ACC112 (cell line): Measurements from ENCODE around the gene SENP7.

Experiments
- H2AFZ ChIP-seq: fragments of 200-600 bp; sonication (generic); one replicate; pipeline ENCODE4 v1.6.0; 2017; ENCODE audit warnings: antibody characterized with exemption, low read length; ENCODE audit not compliant: unreplicated experiment
- H3K27ac ChIP-seq: fragments of 200-600 bp; sonication (generic); 2 replicates; pipeline ENCODE4 v1.5.1; 2014; ENCODE audit warnings: low read depth, mild to moderate bottlenecking, antibody characterized with exemption, low read length, moderate library complexity
- H3K27me3 ChIP-seq: fragments of 200-600 bp; sonication (generic); 2 replicates; pipeline ENCODE4 v1.6.1; 2014; ENCODE audit warnings: mild to moderate bottlenecking, antibody characterized with exemption, low read length, moderate library complexity, mixed read lengths; ENCODE audit not compliant: insufficient read depth
- H3K36me3 ChIP-seq: fragments of 200-600 bp; sonication (generic); 2 replicates; pipeline ENCODE4 v1.6.1; 2016; ENCODE audit warnings: mild to moderate bottlenecking, antibody characterized with exemption, low read length, moderate library complexity, mixed read lengths; ENCODE audit not compliant: insufficient read depth
- H3K4me1 ChIP-seq: fragments of 200-600 bp; sonication (generic); one replicate; pipeline ENCODE4 v1.6.1; 2016; ENCODE audit warnings: low read length, mixed read lengths; ENCODE audit not compliant: insufficient read depth, unreplicated experiment, control insufficient read depth
- H3K4me3 ChIP-seq: fragments of 200-600 bp; sonication (generic); 2 replicates; pipeline ENCODE4 v1.5.1; 2014; ENCODE audit warnings: mild to moderate bottlenecking, low read depth, low read length
- H3K79me2 ChIP-seq: fragments of 200-600 bp; sonication (generic); one replicate; pipeline ENCODE4 v1.6.0; 2016; ENCODE audit warnings: low read length; ENCODE audit not compliant: control insufficient read depth, unreplicated experiment, insufficient read depth

Gene SENP7

GRCh38 chr3:101300073-101300472 is 212.9 kb downstream of the SENP7 start:
- Histone ChIP-seq H3K27ac (no peak overlapping the region), H3K36me3 (no peaks in the 10 kb centered on the region), H3K79me2 (no peaks in the 10 kb centered on the region), H3K27me3 (no peaks in the 10 kb centered on the region), H3K4me1 (no peaks in the 10 kb centered on the region), H3K4me3 (no peak overlapping the region), H2AFZ (no peak overlapping the region)

- no peak overlapping the region for H3K27ac ChIP-seq
- no peaks in the 10 kb centered on the region for H3K79me2 ChIP-seq
- no peaks in the 10 kb centered on the region for H3K27me3 ChIP-seq
- H2AFZ ChIP-seq, result no peak overlapping the region
- H3K4me1 ChIP-seq, result peaks cover 3% of the 10 kb centered on the region
- no peak overlapping the region for H3K4me3 ChIP-seq
- no peaks in the 10 kb centered on the region for H3K36me3 ChIP-seq
Measured at GRCh38 chr3:101292027-101292426, 221.0 kb downstream of the SENP7 start.

- Histone ChIP-seq H3K4me1 (peaks cover 3% of the 10 kb centered on the region), H3K79me2 (no peaks in the 10 kb centered on the region), H2AFZ (no peak overlapping the region), H3K36me3 (no peaks in the 10 kb centered on the region), H3K4me3 (no peak overlapping the region), H3K27ac (no peak overlapping the region), H3K27me3 (no peaks in the 10 kb centered on the region)
Measured at GRCh38 chr3:101288294-101288693, 224.7 kb downstream of the SENP7 start.

GRCh38 chr3:101284757-101285156 is 228.3 kb downstream of the SENP7 start:
- Histone ChIP-seq H2AFZ (no peak overlapping the region), H3K27me3 (no peaks in the 10 kb centered on the region), H3K27ac (no peak overlapping the region), H3K4me1 (peaks cover 3% of the 10 kb centered on the region), H3K4me3 (no peak overlapping the region), H3K79me2 (no peaks in the 10 kb centered on the region), H3K36me3 (no peaks in the 10 kb centered on the region)

GRCh38 chr3:101281521-101282030 is 231.4 kb downstream of the SENP7 start:
- Histone ChIP-seq H3K36me3 (no peaks in the 10 kb centered on the region), H2AFZ (no peak overlapping the region), H3K27ac (no peak overlapping the region), H3K4me1 (peaks cover 11% of the 10 kb centered on the region), H3K27me3 (no peaks in the 10 kb centered on the region), H3K79me2 (no peaks in the 10 kb centered on the region), H3K4me3 (no peak overlapping the region)

GRCh38 chr3:101279765-101280385 is 233.1 kb downstream of the SENP7 start:
- Histone ChIP-seq H3K4me3 (no peak overlapping the region), H3K27ac (no peak overlapping the region), H3K79me2 (no peaks in the 10 kb centered on the region), H3K27me3 (no peaks in the 10 kb centered on the region), H3K36me3 (no peaks in the 10 kb centered on the region), H2AFZ (no peak overlapping the region), H3K4me1 (peaks cover 11% of the 10 kb centered on the region)

- no peaks in the 10 kb centered on the region for H3K36me3 ChIP-seq
- H3K27ac ChIP-seq, result no peak overlapping the region
- no peak overlapping the region for H3K4me3 ChIP-seq
- H2AFZ ChIP-seq, result no peak overlapping the region
- H3K4me1 ChIP-seq, result peaks cover 11% of the 10 kb centered on the region
- H3K79me2 ChIP-seq, result no peaks in the 10 kb centered on the region
- H3K27me3 ChIP-seq, result no peaks in the 10 kb centered on the region
Measured at GRCh38 chr3:101279162-101279561, 233.8 kb downstream of the SENP7 start.

GRCh38 chr3:101278727-101279126 is 234.3 kb downstream of the SENP7 start:
- Histone ChIP-seq H3K36me3 (no peaks in the 10 kb centered on the region), H3K27ac (no peak overlapping the region), H3K79me2 (no peaks in the 10 kb centered on the region), H3K4me1 (peaks cover 11% of the 10 kb centered on the region), H2AFZ (no peak overlapping the region), H3K27me3 (no peaks in the 10 kb centered on the region), H3K4me3 (no peak overlapping the region)
